Measurements from ENCODE around the gene PXDN. TPM values are rescaled to one million over a fixed set of nuclear protein-coding genes. Genes with fewer than 3 reads are reported as not detected.
A peak's percentile ranks its signal among the peaks of the same experiment; 100 is the strongest.
"Not testable (repeated sequence)": the region's sequence is repeated elsewhere in the genome, so short reads cannot be mapped to it uniquely, and the experiment has no call there.

Gene PXDN
- total RNA-seq, 2 donors from 2014 or later = not detected

- no peaks in the 10 kb centered on the region for H3K36me3 Mint-ChIP-seq (ENCODE audit: low read depth)
- H3K27ac Mint-ChIP-seq = no peak overlapping the region
- H3K4me1 Mint-ChIP-seq = no peaks in the 10 kb centered on the region
- peak overlapping the region; percentile 49 for H3K4me3 Mint-ChIP-seq
- H3K9me3 Mint-ChIP-seq = no peaks in the 10 kb centered on the region
- no peak for ATAC-seq (replicated peaks)
- H3K27me3 Mint-ChIP-seq = peaks cover 37% of the 10 kb centered on the region
Measured at GRCh38 chr2:1743396-1744150, 742 bp downstream of the PXDN start.

GRCh38 chr2:1742681-1743395 is 1.5 kb downstream of the PXDN start:
- peaks cover 37% of the 10 kb centered on the region for H3K27me3 Mint-ChIP-seq
- H3K36me3 Mint-ChIP-seq (ENCODE audit: low read depth) = no peaks in the 10 kb centered on the region
- no peak overlapping the region for H3K27ac Mint-ChIP-seq
- ATAC-seq (replicated peaks) = no peak
- H3K4me1 Mint-ChIP-seq = no peaks in the 10 kb centered on the region
- peak overlapping the region; percentile 49 for H3K4me3 Mint-ChIP-seq
- H3K9me3 Mint-ChIP-seq = no peaks in the 10 kb centered on the region

- Mint-ChIP-seq H3K4me1 (no peaks in the 10 kb centered on the region), H3K27ac (no peak overlapping the region), H3K4me3 (peak overlapping the region; percentile 15), H3K36me3 (ENCODE audit: low read depth) (no peaks in the 10 kb centered on the region), H3K9me3 (no peaks in the 10 kb centered on the region), H3K27me3 (peaks cover 34% of the 10 kb centered on the region)
- no peak for ATAC-seq (replicated peaks)
Measured at GRCh38 chr2:1742301-1742680, 2.0 kb downstream of the PXDN start.

GRCh38 chr2:1741851-1742250 is 2.5 kb downstream of the PXDN start:
- no peaks in the 10 kb centered on the region for H3K9me3 Mint-ChIP-seq
- no peaks in the 10 kb centered on the region for H3K4me1 Mint-ChIP-seq
- H3K27me3 Mint-ChIP-seq = peaks cover 30% of the 10 kb centered on the region
- peak overlapping the region; percentile 15 for H3K4me3 Mint-ChIP-seq
- ATAC-seq (replicated peaks) = no peak
- no peak overlapping the region for H3K27ac Mint-ChIP-seq
- H3K36me3 Mint-ChIP-seq (ENCODE audit: low read depth) = no peaks in the 10 kb centered on the region

- no peak overlapping the region for H3K27ac Mint-ChIP-seq
Measured at GRCh38 chr2:1740716-1741589, 3.4 kb downstream of the PXDN start.

GRCh38 chr2:1739961-1740715 is 4.2 kb downstream of the PXDN start:
- H3K4me3 Mint-ChIP-seq = no peak overlapping the region
- no peaks in the 10 kb centered on the region for H3K9me3 Mint-ChIP-seq
- H3K27me3 Mint-ChIP-seq = peaks cover 15% of the 10 kb centered on the region
- no peak for ATAC-seq (replicated peaks)
- no peaks in the 10 kb centered on the region for H3K36me3 Mint-ChIP-seq (ENCODE audit: low read depth)
- H3K4me1 Mint-ChIP-seq = no peaks in the 10 kb centered on the region
- H3K27ac Mint-ChIP-seq = no peak overlapping the region

More at GRCh38 chr2:1740716-1741589, 3.4 kb downstream of the PXDN start:
- Mint-ChIP-seq H3K4me3 (no peak overlapping the region), H3K27me3 (peaks cover 21% of the 10 kb centered on the region), H3K9me3 (no peaks in the 10 kb centered on the region), H3K36me3 (ENCODE audit: low read depth) (no peaks in the 10 kb centered on the region), H3K4me1 (no peaks in the 10 kb centered on the region)
- ATAC-seq (replicated peaks) = no peak

GRCh38 chr2:1739322-1739957 is 4.9 kb downstream of the PXDN start:
- H3K27ac Mint-ChIP-seq = no peak overlapping the region
- H3K4me1 Mint-ChIP-seq = no peaks in the 10 kb centered on the region
- ATAC-seq (replicated peaks) = no peak
- no peak overlapping the region for H3K4me3 Mint-ChIP-seq
- H3K27me3 Mint-ChIP-seq = peaks cover 15% of the 10 kb centered on the region
- H3K9me3 Mint-ChIP-seq = no peaks in the 10 kb centered on the region
- H3K36me3 Mint-ChIP-seq (ENCODE audit: low read depth) = no peaks in the 10 kb centered on the region

- H3K27ac Mint-ChIP-seq = no peak overlapping the region
- H3K36me3 Mint-ChIP-seq (ENCODE audit: low read depth) = no peaks in the 10 kb centered on the region
- no peaks in the 10 kb centered on the region for H3K4me1 Mint-ChIP-seq
- H3K27me3 Mint-ChIP-seq = peaks cover 15% of the 10 kb centered on the region
- no peak for ATAC-seq (replicated peaks)
- H3K4me3 Mint-ChIP-seq = no peak overlapping the region
- no peaks in the 10 kb centered on the region for H3K9me3 Mint-ChIP-seq
Measured at GRCh38 chr2:1738646-1739302, 5.5 kb downstream of the PXDN start.

GRCh38 chr2:1738163-1738562 is 6.2 kb downstream of the PXDN start:
- Mint-ChIP-seq H3K4me3 (no peak overlapping the region), H3K9me3 (no peaks in the 10 kb centered on the region), H3K27ac (no peak overlapping the region), H3K36me3 (ENCODE audit: low read depth) (no peaks in the 10 kb centered on the region), H3K4me1 (no peaks in the 10 kb centered on the region), H3K27me3 (peaks cover 15% of the 10 kb centered on the region)
- no peak for ATAC-seq (replicated peaks)

- no peak overlapping the region for H3K4me3 Mint-ChIP-seq
- no peak for ATAC-seq (replicated peaks)
- no peaks in the 10 kb centered on the region for H3K36me3 Mint-ChIP-seq (ENCODE audit: low read depth)
- H3K27me3 Mint-ChIP-seq = peaks cover 15% of the 10 kb centered on the region
- H3K4me1 Mint-ChIP-seq = no peaks in the 10 kb centered on the region
- no peaks in the 10 kb centered on the region for H3K9me3 Mint-ChIP-seq
- no peak overlapping the region for H3K27ac Mint-ChIP-seq
Measured at GRCh38 chr2:1736997-1737480, 7.3 kb downstream of the PXDN start.

- no peaks in the 10 kb centered on the region for H3K4me1 Mint-ChIP-seq
- H3K9me3 Mint-ChIP-seq = no peaks in the 10 kb centered on the region
- ATAC-seq (replicated peaks) = no peak
- peaks cover 7% of the 10 kb centered on the region for H3K27me3 Mint-ChIP-seq
- no peak overlapping the region for H3K27ac Mint-ChIP-seq
- no peaks in the 10 kb centered on the region for H3K36me3 Mint-ChIP-seq (ENCODE audit: low read depth)
- H3K4me3 Mint-ChIP-seq = no peak overlapping the region
Measured at GRCh38 chr2:1736045-1736444, 8.3 kb downstream of the PXDN start.

- ATAC-seq (replicated peaks); H3K4me3 Mint-ChIP-seq; H3K27me3 Mint-ChIP-seq; H3K36me3 Mint-ChIP-seq (ENCODE audit: low read depth); H3K27ac Mint-ChIP-seq; H3K4me1 Mint-ChIP-seq; H3K9me3 Mint-ChIP-seq: not testable (repeated sequence)
Measured at GRCh38 chr2:1733298-1733697, 11.0 kb downstream of the PXDN start.
